PC-9 (cell line): ENCODE results near the gene YPEL1. TPM values are rescaled to one million over a fixed set of nuclear protein-coding genes. Genes with fewer than 3 reads are reported as not detected.

Source experiments
- Bru-seq: library from RNA; stranded (reverse); fragments of 400-500 nt; gene quantifications from one replicate; lab custom pipeline; 2021; lab: Mats Ljungman, UMichigan
- BruChase-seq, 2 experiments: library from RNA; stranded (reverse); fragments of 400-500 nt; gene quantifications; one replicate each; lab custom pipeline; 2021; lab: Mats Ljungman, UMichigan
- BruUV-seq: library from RNA; stranded (reverse); fragments of 400-500 nt; replicated peaks from 2 replicates; lab custom pipeline; 2021; lab: Mats Ljungman, UMichigan
- CTCF ChIA-PET: fragments of 300-600 bp; sonication (Branson Sonifier 250); formaldehyde crosslinking; loops from one replicate; lab custom pipeline; 2022; ENCODE audit warnings: antibody characterized with exemption; lab: Charles Lee
- POLR2A ChIA-PET: fragments of 300-600 bp; sonication (Branson Sonifier 250); formaldehyde crosslinking; loops from one replicate; lab custom pipeline; 2022; ENCODE audit warnings: antibody characterized with exemption; ENCODE audit not compliant: unreplicated experiment; lab: Charles Lee
- DNase-seq, 2 experiments: peaks; one replicate each; pipeline versions ENCODE4 v3.0.0 to v3.0.0-alpha.2; 2015 to 2022; ENCODE audit warnings: mixed read lengths in 1 of 2
- H2AFZ ChIP-seq: fragments of 200-600 bp; sonication (generic); 2 replicates; pipeline ENCODE4 v1.8.1; 2017; ENCODE audit warnings: antibody characterized with exemption
- H3F3A ChIP-seq: fragments of 200-600 bp; sonication (generic); 2 replicates; pipeline ENCODE4 v1.8.1; 2017; ENCODE audit warnings: antibody characterized with exemption, mild to moderate bottlenecking, low read depth; ENCODE audit not compliant: insufficient read depth
- H3K27ac ChIP-seq: fragments of 200-600 bp; sonication (generic); 2 replicates; pipeline ENCODE4 v1.6.1; 2016; ENCODE audit warnings: mixed run types
- H3K27me3 ChIP-seq: fragments of 200-600 bp; sonication (generic); 2 replicates; pipeline ENCODE4 v1.6.1; 2016; ENCODE audit warnings: low read depth, mixed run types; ENCODE audit not compliant: insufficient read depth
- H3K36me3 ChIP-seq: fragments of 200-600 bp; sonication (generic); 2 replicates; pipeline ENCODE4 v1.6.1; 2016; ENCODE audit warnings: low read depth, mixed run types
- H3K4me1 ChIP-seq: fragments of 200-600 bp; sonication (generic); replicated peaks from 2 replicates; pipeline ENCODE4 v1.6.1; 2016; ENCODE audit warnings: mixed run types; ENCODE audit not compliant: insufficient read depth
- H3K4me2 ChIP-seq: fragments of 200-600 bp; sonication (generic); 2 replicates; pipeline ENCODE4 v1.6.1; 2017; ENCODE audit warnings: mixed run types
- H3K4me3 ChIP-seq: fragments of 200-600 bp; sonication (generic); 2 replicates; pipeline ENCODE4 v1.6.1; 2016; ENCODE audit warnings: mixed run types
- H3K79me2 ChIP-seq: fragments of 200-600 bp; sonication (generic); 2 replicates; pipeline ENCODE4 v1.6.1; 2017; ENCODE audit warnings: low read depth, mixed run types
- H3K9me2 ChIP-seq: fragments of 200-600 bp; sonication (generic); 2 replicates; pipeline ENCODE4 v1.8.1; 2017; ENCODE audit warnings: mild to moderate bottlenecking; ENCODE audit not compliant: insufficient read depth
- H3K9me3 ChIP-seq: fragments of 200-600 bp; sonication (generic); 2 replicates; pipeline ENCODE4 v1.8.1; 2016; ENCODE audit warnings: low read depth; ENCODE audit not compliant: insufficient read depth
- H4K20me1 ChIP-seq: fragments of 200-600 bp; sonication (generic); 2 replicates; pipeline ENCODE4 v1.8.1; 2017; ENCODE audit not compliant: insufficient read depth
- CTCF ChIP-seq: fragments of 200-600 bp; sonication (generic); conservative IDR thresholded peaks from 2 replicates; pipeline ENCODE4 v1.6.1; 2017; ENCODE audit warnings: mixed run types, antibody characterized with exemption, mild to moderate bottlenecking, moderate library complexity
- EZH2 ChIP-seq: fragments of 200-600 bp; sonication (generic); IDR thresholded peaks from 2 replicates; pipeline ENCODE4 v1.8.0; 2017; ENCODE audit warnings: antibody characterized with exemption, low read depth
- intact Hi-C: fragments of 100-400 bp; cut with micrococcal nuclease; formaldehyde crosslinking; loops from one replicate; pipeline ENCODE4 v1.10.0; 2022; ENCODE audit not compliant: unreplicated experiment
- long read RNA-seq: library from polyadenylated mRNA; stranded (forward); transcript quantifications from one replicate; pipeline ENCODE4 v2.0.0, GENCODE V29; 2022
- total RNA-seq: library from RNA; stranded (reverse); gene quantifications from 2 replicates; pipeline ENCODE4 v1.2.3, GENCODE V29; 2021

Gene YPEL1, protein sequence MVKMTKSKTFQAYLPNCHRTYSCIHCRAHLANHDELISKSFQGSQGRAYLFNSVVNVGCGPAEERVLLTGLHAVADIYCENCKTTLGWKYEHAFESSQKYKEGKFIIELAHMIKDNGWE
- 5.2 and 8.3 TPM in 2 replicates for total RNA-seq
- Bru-seq, nascent RNA: percentile 37 among the genes with signal in this experiment
- percentile 47 among the genes with signal in this experiment for BruChase-seq, experiment 1, labeled RNA remaining after a 2-hour chase
- percentile 46 among the genes with signal in this experiment for BruChase-seq, experiment 2, labeled RNA remaining after a 6-hour chase
- long read RNA-seq, full-length matches to known transcripts: 3 of 8 reads
- long read RNA-seq, partial matches to known transcripts: 1 of 8 reads
- long read RNA-seq, other reads (novel, unspliced or antisense): 4 of 8 reads

GRCh38 chr22:21735200-21736083 lies at the start of gene YPEL1:
Gene YPEL1, minus strand, starts transcription at chr22:21735794. Its CDS starts 25,050 bp downstream, at chr22:21710744.
- Histone ChIP-seq H3K4me1 (peaks cover 9% of the 10 kb centered on the region; the same call in 1 of the 2 replicates), H3K4me2 (peak within 1 kb of the TSS; percentile 96), H4K20me1 (no peaks in the 10 kb centered on the region), H3K27me3 (no peaks in the 10 kb centered on the region), H3K27ac (no peak within 1 kb of the TSS), H3K36me3 (no peaks in the 10 kb centered on the region), H2AFZ (peak within 1 kb of the TSS; percentile 78), H3K79me2 (no peaks in the 10 kb centered on the region), H3F3A (no peaks in the 10 kb centered on the region), H3K9me3 (no peaks in the 10 kb centered on the region), H3K4me3 (peak within 1 kb of the TSS; percentile 57), H3K9me2 (no peaks in the 10 kb centered on the region)
- intact Hi-C loops: loop anchor here (10.0 kb wide), 1 partner anchor 129 kb away; the partner anchor contains the start of gene MAPK1
- ChIA-PET CTCF (interaction anchor here (0.7 kb wide), 1 partner anchor 40 kb away, joined by 8 read pairs; no protein-coding TSS in a partner anchor), POLR2A (interaction anchor here (0.6 to 0.8 kb wide), 6 partner anchors 37 to 466 kb away, joined by 3 to 18 read pairs (median 8); no protein-coding TSS in a partner anchor)
- TF ChIP-seq CTCF: no peak
- TF ChIP-seq EZH2: no peak
- DNase-seq: peak; percentile 61 to 92
- BruUV-seq: no TSS peak

DNA sequence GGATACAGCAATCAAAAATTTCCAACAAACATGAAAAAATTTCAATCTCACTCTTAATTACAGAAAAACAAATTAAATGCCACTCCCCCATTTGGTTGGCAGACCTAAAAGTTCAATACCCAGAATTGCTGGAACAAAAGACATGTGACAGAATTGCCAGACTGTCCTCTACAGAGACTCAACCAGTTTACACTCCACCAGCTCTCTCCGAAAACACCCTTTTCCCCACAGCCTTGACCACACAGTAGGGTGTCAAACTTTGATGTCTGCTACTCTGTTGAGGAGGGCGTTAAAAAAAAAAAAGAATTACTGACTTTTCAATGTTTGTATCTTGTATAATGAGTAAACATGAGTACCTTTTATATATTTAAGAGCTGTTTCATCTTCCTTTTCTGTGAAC lies 44.7 kb upstream of the YPEL1 start:
- intact Hi-C loops: no loop called here
- no peaks in the 10 kb centered on the region for H3K27me3 ChIP-seq
- no TSS peak for BruUV-seq
- H3F3A ChIP-seq: no peaks in the 10 kb centered on the region
- no peak overlapping the region for H3K27ac ChIP-seq
- H3K4me2 ChIP-seq: no peak overlapping the region
- no peaks in the 10 kb centered on the region for H3K9me2 ChIP-seq
- ChIA-PET CTCF (no interaction called here), POLR2A (interaction anchor here (0.6 kb wide), 1 partner anchor 26 kb away, joined by 9 read pairs; no protein-coding TSS in a partner anchor)
- H3K79me2 ChIP-seq: no peaks in the 10 kb centered on the region
- no peak overlapping the region for H2AFZ ChIP-seq
- H4K20me1 ChIP-seq: no peaks in the 10 kb centered on the region
- H3K9me3 ChIP-seq: no peaks in the 10 kb centered on the region
- no peaks in the 10 kb centered on the region for H3K4me1 ChIP-seq
- no peak for DNase-seq
- H3K4me3 ChIP-seq: no peak overlapping the region
- TF ChIP-seq CTCF: no peak
- TF ChIP-seq EZH2: no peak
- H3K36me3 ChIP-seq: no peaks in the 10 kb centered on the region

DNA sequence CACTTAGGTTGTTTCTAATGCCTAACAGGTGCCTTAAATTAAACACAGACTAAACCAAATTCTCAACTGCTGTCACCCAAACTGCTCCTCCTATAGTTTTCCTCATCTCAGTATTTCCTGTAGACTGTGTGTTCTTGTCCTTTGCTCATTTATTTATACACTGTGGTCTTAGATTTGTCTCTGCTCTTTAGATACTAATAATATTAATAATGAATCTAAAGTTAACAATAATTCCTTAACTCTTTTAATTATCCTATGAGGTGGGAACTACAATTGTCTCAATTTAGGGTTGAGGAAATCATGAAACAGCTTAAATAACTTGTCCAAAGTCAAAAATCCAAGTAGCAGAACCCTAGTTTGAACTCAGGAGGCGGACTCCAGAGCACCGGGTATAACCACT lies 43.9 kb upstream of the YPEL1 start:
- ChIA-PET POLR2A (no interaction called here), CTCF (no interaction called here)
- Histone ChIP-seq H3K9me2 (no peaks in the 10 kb centered on the region), H4K20me1 (no peaks in the 10 kb centered on the region), H3F3A (no peaks in the 10 kb centered on the region), H3K9me3 (no peaks in the 10 kb centered on the region), H3K4me2 (no peak overlapping the region), H3K27ac (no peak overlapping the region), H2AFZ (no peak overlapping the region), H3K36me3 (no peaks in the 10 kb centered on the region), H3K4me1 (no peaks in the 10 kb centered on the region), H3K4me3 (no peak overlapping the region), H3K79me2 (no peaks in the 10 kb centered on the region), H3K27me3 (no peaks in the 10 kb centered on the region)
- no peak for TF ChIP-seq EZH2
- no TSS peak for BruUV-seq
- no peak for DNase-seq
- intact Hi-C loops: no loop called here
